Raji (cell line): Measurements from ENCODE around the gene RAB18.

Source experiments
- POLR2A ChIP-seq: IDR thresholded peaks from 2 replicates; pipeline ENCODE4 v1.6.1; 2011; ENCODE audit warnings: low read depth, low read length, control low read depth; ENCODE audit not compliant: insufficient read depth

RAB18 gene

DNA sequence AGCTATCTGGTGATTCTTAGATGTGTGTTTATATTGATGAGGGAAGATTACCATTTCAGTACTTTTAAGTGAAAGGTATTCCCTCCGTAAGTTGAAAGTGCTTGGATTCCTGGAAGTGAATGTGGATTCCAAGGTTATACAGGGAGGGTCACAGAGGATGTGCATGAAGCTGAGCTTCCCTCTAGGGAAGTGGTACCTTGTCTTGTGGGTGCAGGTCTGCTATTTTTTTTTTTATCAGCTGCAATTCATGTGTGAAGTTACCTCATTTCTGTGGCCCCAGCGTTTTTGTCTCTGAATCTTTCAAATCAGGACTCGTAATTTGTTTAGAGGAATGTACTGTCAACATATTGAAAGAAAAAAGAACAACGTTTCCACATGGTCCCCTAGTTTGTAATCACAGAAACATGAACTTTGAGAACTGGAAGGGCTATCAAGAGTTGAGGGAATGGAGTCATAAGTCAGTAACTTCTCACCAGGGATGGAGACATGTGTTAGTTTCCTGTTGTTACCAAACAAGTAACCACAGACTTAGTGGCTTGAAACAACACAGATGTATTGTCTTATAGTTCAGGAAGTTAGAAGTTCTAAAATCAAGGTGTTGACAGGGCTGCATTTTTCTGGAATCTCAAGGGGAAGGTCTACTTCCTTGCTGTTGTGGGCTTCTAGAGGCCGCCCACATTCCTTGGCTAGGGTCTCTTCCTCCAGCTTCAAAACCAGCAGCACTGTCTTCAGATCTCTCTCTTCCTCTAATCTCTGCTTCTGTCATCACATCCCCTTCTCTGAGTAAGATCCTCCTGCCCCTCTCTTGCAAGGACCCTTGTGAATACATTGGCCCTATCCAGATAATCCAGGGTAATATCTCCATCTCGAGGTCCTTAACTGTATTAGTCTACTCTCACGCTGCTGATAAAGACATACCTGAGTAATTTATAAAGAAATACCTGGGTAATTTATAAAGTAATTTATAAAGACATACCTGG, 64.4 kb downstream of the RAB18 start:
- TF ChIP-seq POLR2A = no peak

DNA sequence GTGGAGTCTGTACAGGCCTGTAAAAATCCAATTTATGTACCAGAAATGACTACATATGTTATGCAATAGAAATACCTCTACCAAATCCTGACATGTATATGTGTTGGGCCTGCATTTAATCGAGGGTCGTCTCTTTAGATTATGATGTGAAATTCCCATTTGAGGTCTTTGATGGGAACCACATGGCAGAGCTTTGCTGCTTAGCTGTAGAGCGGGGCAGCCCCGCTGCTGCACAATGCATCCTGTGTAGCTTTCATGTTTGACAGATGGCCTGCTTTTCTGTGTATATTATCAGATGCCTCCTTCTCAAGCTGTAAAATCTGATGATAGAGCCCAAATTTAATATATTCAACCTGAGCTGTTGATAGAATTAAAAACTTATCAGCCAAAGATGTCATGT, 65.8 kb downstream of the RAB18 start:
- no peak for TF ChIP-seq POLR2A

DNA sequence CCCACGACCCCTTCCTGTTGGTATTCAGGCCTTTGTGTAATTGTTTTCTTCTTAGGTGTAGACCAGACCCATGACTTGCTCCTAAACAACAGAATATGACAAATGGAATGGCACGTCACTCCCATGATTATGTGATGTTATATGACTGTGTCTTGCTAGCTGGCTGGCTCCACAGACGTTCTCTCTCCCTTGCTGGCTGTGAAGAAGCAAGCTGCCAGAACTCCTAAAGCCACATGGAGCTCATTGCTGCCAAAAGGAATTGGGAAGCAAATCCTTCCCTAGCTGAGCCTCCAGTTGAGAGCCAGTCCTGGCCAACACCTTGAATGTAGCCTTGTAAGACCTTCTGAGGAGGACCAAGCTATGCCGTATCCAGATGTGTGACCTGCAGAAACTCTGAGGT, 74.2 kb downstream of the RAB18 start:
- TF ChIP-seq POLR2A = no peak

DNA sequence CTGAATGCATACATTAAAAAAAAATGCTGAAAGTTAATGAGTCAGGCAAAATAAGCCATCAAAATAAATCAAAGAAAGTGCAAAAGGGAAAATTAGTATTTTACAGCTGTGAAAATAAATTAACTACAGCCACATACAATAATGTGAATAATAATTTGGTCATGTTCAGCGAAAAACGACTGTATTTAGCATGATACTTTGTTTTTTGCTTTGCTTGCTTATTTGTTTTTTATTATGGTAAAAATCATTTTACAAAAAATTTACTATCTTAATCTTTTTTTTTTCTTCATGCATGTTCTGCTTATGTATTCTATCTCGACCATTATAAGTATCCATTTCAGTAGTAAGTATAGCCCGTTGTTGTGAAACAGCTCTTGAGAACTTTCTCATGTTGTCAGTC, 77.1 kb downstream of the RAB18 start:
- no peak for TF ChIP-seq POLR2A

DNA sequence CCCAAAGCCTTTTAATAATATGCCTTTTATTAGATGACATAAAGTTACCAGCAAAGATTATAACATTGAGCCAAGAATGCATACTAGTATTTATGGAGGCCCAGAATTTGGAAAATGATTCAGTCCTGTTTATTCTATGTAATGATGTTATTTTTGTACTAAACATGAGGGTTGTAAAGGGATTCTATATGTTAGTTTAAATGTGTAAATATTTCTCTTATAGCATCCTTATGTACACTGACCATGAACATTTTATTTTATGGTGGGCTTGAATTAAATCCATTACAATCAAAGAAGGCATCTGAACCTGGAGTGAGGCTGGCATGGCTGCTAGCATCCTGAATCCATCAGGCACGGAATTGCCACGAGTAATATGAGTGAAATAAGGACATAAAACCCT, 80.2 kb downstream of the RAB18 start:
- TF ChIP-seq POLR2A = no peak
